ENCODE measurements around the gene BAIAP2L1. TPM values are rescaled to one million over a fixed set of nuclear protein-coding genes. Genes with fewer than 3 reads are reported as not detected.

Gene BAIAP2L1
- total and polyA plus RNA-seq, 2 experiments from 2014 or later, result 24.1 to 38.3 TPM

- Histone ChIP-seq H3K27ac (ENCODE audit: low read depth) (no peak overlapping the region), H3F3A (replicated peaks; ENCODE audit: low read depth) (no peaks in the 10 kb centered on the region), H3K79me2 (replicated peaks; ENCODE audit: insufficient read depth) (peaks cover 82% of the 10 kb centered on the region), H3K4me3 (no peak overlapping the region), H3K9me2 (ENCODE audit: insufficient read depth) (no peaks in the 10 kb centered on the region), H3K4me1 (ENCODE audit: insufficient read depth) (no peaks in the 10 kb centered on the region), H4K20me1 (replicated peaks; ENCODE audit: insufficient read depth) (peaks cover 33% of the 10 kb centered on the region), H3K4me2 (no peak overlapping the region), H3K27me3 (ENCODE audit: insufficient read depth) (no peaks in the 10 kb centered on the region), H3K36me3 (ENCODE audit: insufficient read depth) (no peaks in the 10 kb centered on the region), H2AFZ (no peak overlapping the region)
- no peak for TF ChIP-seq JUNB (IDR thresholded peaks at IDR 0.05; ENCODE audit: unreplicated experiment)
- no peak for TF ChIP-seq STAT1 (IDR thresholded peaks at IDR 0.05; ENCODE audit: unreplicated experiment)
- no peak for TF ChIP-seq EZH2phosphoT487 (IDR thresholded peaks at IDR 0.05; ENCODE audit: unreplicated experiment)
- TF ChIP-seq CREB1 (CRISPR knock-in tag; IDR thresholded peaks at IDR 0.05; ENCODE audit: low read depth), result no peak
- TF ChIP-seq ZNF462 (CRISPR knock-in tag; IDR thresholded peaks at IDR 0.05), result no peak
- TF ChIP-seq REST (IDR thresholded peaks at IDR 0.05; ENCODE audit: unreplicated experiment), result no peak
- no peak for TF ChIP-seq ETS1 (IDR thresholded peaks at IDR 0.05)
- TF ChIP-seq ZNF331 (CRISPR knock-in tag; IDR thresholded peaks at IDR 0.05; ENCODE audit: low read depth), result no peak
- no peak for TF ChIP-seq POLR2AphosphoS5 (IDR thresholded peaks at IDR 0.05; ENCODE audit: low read depth)
- no peak for TF ChIP-seq EZH2 (IDR thresholded peaks at IDR 0.05; ENCODE audit: low read depth, unreplicated experiment)
- no peak for TF ChIP-seq CTCF (conservative IDR thresholded peaks at IDR 0.05; ENCODE audit: low read depth in 2 of 2)
- TF ChIP-seq ZNF114 (CRISPR knock-in tag; IDR thresholded peaks at IDR 0.05), result no peak
- no peak for TF ChIP-seq NANOG (IDR thresholded peaks at IDR 0.05; ENCODE audit: borderline replicate concordance)
- no peaks in the 10 kb centered on the region for H3K27me3 Mint-ChIP-seq (ENCODE audit: insufficient read depth, low read depth, poor library complexity)
- peaks cover 17% of the 10 kb centered on the region; the same call in 2 of the 3 replicates for H3K36me3 Mint-ChIP-seq (ENCODE audit: low read depth)
- H3K4me3 Mint-ChIP-seq, result no peak overlapping the region
- no peaks in the 10 kb centered on the region for H3K9me3 Mint-ChIP-seq
- peaks cover 2% of the 10 kb centered on the region for H3K4me1 Mint-ChIP-seq
- ATAC-seq (no peak), DNase-seq (ENCODE audit: low spot score) (no peak)
- no peak overlapping the region for H3K27ac Mint-ChIP-seq
Observed at GRCh38 chr7:98387544-98388226, 13.2 kb downstream of the BAIAP2L1 start.

Data from GM23338 (cell line).